Myometrial cell (primary cell): ENCODE measurements around the gene FOXI3. TPM values are rescaled to one million over a fixed set of nuclear protein-coding genes. Genes with fewer than 3 reads are reported as not detected.

Experiments
- total RNA-seq: library from RNA; depleted of rRNA; stranded (reverse); fragments of >200 nt; gene quantifications from 2 replicates; pipeline ENCODE4 v1.2.3, GENCODE V29; 2015

FOXI3 gene
- total RNA-seq = not detected in 2 replicates

GRCh38 chr2:88452565-88452905 is at the start of gene FOXI3:
Gene FOXI3 (minus strand): TSS chr2:88452693. CDS start chr2:88452535, 158 bp downstream.

Other genes starting within 250 kb of the FOXI3 start
- gene EIF2AK3, start 174.8 kb upstream of the FOXI3 start, total RNA-seq = 13.5 and 25.0 TPM in 2 replicates
- gene RPIA, start 239.0 kb upstream of the FOXI3 start, total RNA-seq = 2.0 and 8.2 TPM in 2 replicates